K562 (cell line): Measurements from ENCODE around the gene TENM4. TPM values are rescaled to one million over a fixed set of nuclear protein-coding genes. Genes with fewer than 3 reads are reported as not detected.

ENCODE experiments used
- ATAC-seq: fragments of 200-7000 bp; cut with Tn5 transposase; 3 replicates; pipeline ENCODE4 v1.9.1; 2020; ENCODE audit warnings: moderate library complexity
- BruUV-seq: library from RNA; stranded (reverse); fragments of 400-500 nt; replicated peaks from 2 replicates; lab custom pipeline; 2021; lab: Mats Ljungman, UMichigan
- CTCF ChIA-PET: fragments of 300-600 bp; formaldehyde crosslinking; extraction: SDS; loops from one replicate; lab custom pipeline; 2021; ENCODE audit warnings: low intra/inter-chr PET ratio; lab: Yijun Ruan, JAX
- POLR2A ChIA-PET: fragments of 300-600, 350-650 bp; sonication (Branson Sonifier 250); formaldehyde crosslinking; extraction: SDS; loops from one replicate; lab custom pipeline; 2021; ENCODE audit warnings: antibody characterized with exemption, inconsistent platforms; lab: Yijun Ruan, JAX
- DNase-seq, 4 experiments: peaks; one replicate each; pipeline versions ENCODE4 v3.0.0 to v3.0.0-alpha.2; 2011 to 2018; ENCODE audit warnings: low spot score in 3 of 4, mixed read lengths in 3 of 4; ENCODE audit errors: extremely low read depth in 1 of 4
- FAIRE-seq: peaks from 2 replicates; lab custom pipeline; 2011; peaks lifted over from hg19 to GRCh38; lab: Jason Lieb, UNC
- H2AFZ ChIP-seq: 2 replicates; pipeline ENCODE4 v1.6.0; 2011; ENCODE audit warnings: low read depth, low read length, control low read depth, inconsistent platforms
- H3K27ac ChIP-seq: fragments of 200-600 bp; 3 replicates; pipeline ENCODE4 v1.8.0; 2011; ENCODE audit warnings: low read depth, mild to moderate bottlenecking, control low read depth, inconsistent platforms, low read length, moderate library complexity, mixed read lengths; ENCODE audit errors: extremely low read depth
- H3K27me3 ChIP-seq, 2 experiments: fragments of 300-600 bp in 1 of 2; 2 replicates in 1 of 2; 3 replicates in 1 of 2; pipeline versions ENCODE4 v1.6.0 to v1.8.0; 2011; ENCODE audit warnings: inconsistent platforms in 2 of 2, low read length in 2 of 2, mild to moderate bottlenecking in 1 of 2, mixed read lengths in 1 of 2, moderate library complexity in 1 of 2; ENCODE audit not compliant: control insufficient read depth in 2 of 2, insufficient read depth in 2 of 2
- H3K36me3 ChIP-seq: fragments of 300-600 bp; 3 replicates; pipeline ENCODE4 v1.8.0; 2011; ENCODE audit warnings: mild to moderate bottlenecking, low read length, inconsistent platforms; ENCODE audit not compliant: control insufficient read depth, insufficient read depth
- H3K4me1 ChIP-seq, 2 experiments: fragments of 200-600 bp in 1 of 2; replicated peaks in 1 of 2; 2 replicates in 1 of 2; 3 replicates in 1 of 2; pipeline versions ENCODE4 v1.5.1 to v1.8.0; 2011; ENCODE audit warnings: inconsistent platforms in 2 of 2, low read length in 2 of 2, mild to moderate bottlenecking in 1 of 2, mixed read lengths in 1 of 2, moderate library complexity in 1 of 2; ENCODE audit not compliant: control insufficient read depth in 2 of 2, insufficient read depth in 2 of 2
- H3K4me2 ChIP-seq: 2 replicates; pipeline ENCODE4 v1.6.1; 2011; ENCODE audit warnings: low read length, control low read depth, inconsistent platforms, mixed read lengths; ENCODE audit not compliant: insufficient read depth
- H3K4me3 ChIP-seq: fragments of 200-600 bp; sonication (generic), shearing (Covaris generic); 2 replicates; pipeline ENCODE4 v1.5.1; 2016; ENCODE audit warnings: control low read depth, inconsistent platforms
- H3K79me2 ChIP-seq: fragments of 200-600 bp; 3 replicates; pipeline ENCODE4 v1.8.0; 2011; ENCODE audit warnings: low read length, inconsistent platforms; ENCODE audit not compliant: control insufficient read depth, insufficient read depth
- H3K9ac ChIP-seq, 2 experiments: 2 replicates each; pipeline versions ENCODE4 v1.6.0 to v1.6.1; 2011; ENCODE audit warnings: low read depth in 2 of 2, low read length in 2 of 2, control low read depth in 1 of 2, inconsistent platforms in 1 of 2, mild to moderate bottlenecking in 1 of 2, mixed read lengths in 1 of 2; ENCODE audit not compliant: insufficient read depth in 1 of 2
- H3K9me1 ChIP-seq: one replicate; pipeline ENCODE4 v1.6.0; 2011; ENCODE audit warnings: inconsistent platforms, mild to moderate bottlenecking, low read length, moderate library complexity; ENCODE audit not compliant: control insufficient read depth, insufficient read depth
- H3K9me3 ChIP-seq: replicated peaks from 2 replicates; pipeline ENCODE4 v1.5.1; 2011; ENCODE audit warnings: low read depth, low read length, inconsistent platforms; ENCODE audit not compliant: control insufficient read depth, insufficient read depth
- H4K20me1 ChIP-seq: replicated peaks from 2 replicates; pipeline ENCODE4 v1.6.1; 2011; ENCODE audit warnings: low read length, inconsistent platforms, mixed read lengths; ENCODE audit not compliant: control insufficient read depth, insufficient read depth
- BRF1 ChIP-seq: IDR thresholded peaks from 3 replicates; pipeline ENCODE4 v1.6.1; 2011; ENCODE audit warnings: borderline replicate concordance, mild to moderate bottlenecking; ENCODE audit not compliant: insufficient read length; ENCODE audit errors: extremely low read depth
- FOXA1 ChIP-seq: fragments of 450-650 bp; IDR thresholded peaks from 2 replicates; pipeline ENCODE4 v1.6.1; 2016; ENCODE audit warnings: mild to moderate bottlenecking, borderline replicate concordance
- GABPA ChIP-seq: fragments of 200-800 bp; sonication (Bioruptor generic); conservative IDR thresholded peaks from 2 replicates; pipeline ENCODE4 v1.6.1; 2016; ENCODE audit warnings: low read depth, missing genetic modification characterization, missing compliant biosample characterization
- GATAD2A ChIP-seq: fragments of 450-650 bp; IDR thresholded peaks from 2 replicates; pipeline ENCODE4 v1.6.1; 2017
- ID3 ChIP-seq, 2 experiments: fragments of 250-450 bp in 1 of 2; fragments of 450-650 bp in 1 of 2; sonication (Bioruptor Pico) in 1 of 2; IDR thresholded peaks; 2 replicates each; pipeline versions ENCODE4 v1.6.1 to v1.8.0; 2016 to 2021; ENCODE audit warnings: mild to moderate bottlenecking in 2 of 2, moderate library complexity in 2 of 2, missing compliant biosample characterization in 1 of 2, missing genetic modification characterization in 1 of 2
- NR2C2 ChIP-seq, 2 experiments: fragments of 200-800 bp in 1 of 2; sonication (Bioruptor generic) in 1 of 2; sonication (generic) in 1 of 2; formaldehyde crosslinking in 1 of 2; IDR thresholded peaks; 2 replicates each; pipeline versions ENCODE4 v1.6.1 to v1.8.0; 2016 to 2022; ENCODE audit warnings: mild to moderate bottlenecking in 1 of 2, missing compliant biosample characterization in 1 of 2, missing genetic modification characterization in 1 of 2, missing genetic modification reagents in 1 of 2
- NR4A1 ChIP-seq, 2 experiments: fragments of 250-450 bp in 1 of 2; fragments of 450-650 bp in 1 of 2; sonication (Bioruptor Pico) in 1 of 2; IDR thresholded peaks; 2 replicates each; pipeline versions ENCODE4 v1.4.0 to v1.6.1; 2016 to 2020; ENCODE audit warnings: mild to moderate bottlenecking in 2 of 2, missing compliant biosample characterization in 1 of 2, missing genetic modification characterization in 1 of 2, moderate library complexity in 1 of 2
- POLR2AphosphoS5 ChIP-seq: IDR thresholded peaks from 2 replicates; pipeline ENCODE4 v1.6.1; 2011; ENCODE audit warnings: mild to moderate bottlenecking, low read depth, low read length, moderate library complexity; ENCODE audit not compliant: control insufficient read depth, insufficient read depth
- PURB ChIP-seq: sonication (generic); formaldehyde crosslinking; IDR thresholded peaks from 2 replicates; pipeline ENCODE4 v1.9.0; 2021; ENCODE audit warnings: low read depth, mild to moderate bottlenecking, missing genetic modification reagents
- SREBF1 ChIP-seq: fragments of 150-350 bp; IDR thresholded peaks from 2 replicates; pipeline ENCODE4 v1.6.1; 2014; ENCODE audit warnings: antibody characterized with exemption, low read depth, low read length, borderline replicate concordance
- SRSF1 ChIP-seq: fragments of 200-400 bp; formaldehyde crosslinking; IDR thresholded peaks from 2 replicates; pipeline ENCODE4 v1.6.1; 2017; ENCODE audit warnings: mild to moderate bottlenecking, low read depth, low read length, moderate library complexity
- U2AF2 ChIP-seq: fragments of 200-400 bp; formaldehyde crosslinking; optimal IDR thresholded peaks from 2 replicates; pipeline ENCODE3; 2017; ENCODE audit warnings: low read depth, mild to moderate bottlenecking, low read length
- ZFP1 ChIP-seq: fragments of 450-650 bp; formaldehyde crosslinking; IDR thresholded peaks from 2 replicates; pipeline ENCODE4 v1.4.0; 2020; ENCODE audit warnings: mild to moderate bottlenecking, mixed read lengths
- ZNF184 ChIP-seq: sonication (generic); formaldehyde crosslinking; IDR thresholded peaks from 2 replicates; pipeline ENCODE4 v1.5.0; 2020; ENCODE audit warnings: missing genetic modification reagents
- ZNF41 ChIP-seq: fragments of 250-450 bp; sonication (Bioruptor Pico); conservative IDR thresholded peaks from 2 replicates; pipeline ENCODE4 v1.4.0; 2020; ENCODE audit warnings: mild to moderate bottlenecking
- ZNF512 ChIP-seq: IDR thresholded peaks from 2 replicates; pipeline ENCODE4 v1.6.1; 2016; ENCODE audit warnings: missing genetic modification characterization, missing compliant biosample characterization
- WGBS: fragments of 100-300 bp; shearing (Covaris generic); methylation state at CpG from one replicate; pipeline ENCODE4 v1.1.6; 2016; ENCODE audit warnings: low coverage, mixed read lengths; ENCODE audit not compliant: insufficient coverage; ENCODE audit errors: missing lambda C conversion rate; 5-methylcytosine and 5-hydroxymethylcytosine counted together
- in situ Hi-C: fragments of 300-500 bp; cut with MboI; formaldehyde crosslinking; loops from 4 replicates; pipeline ENCODE4 v1.15.0; 2018; ENCODE audit warnings: inconsistent platforms, mixed read lengths
- intact Hi-C: fragments of 100-400 bp; cut with micrococcal nuclease; formaldehyde crosslinking; loops from 2 replicates; pipeline ENCODE4 v1.14.2; 2022
- polyA plus RNA-seq, 8 experiments: library from polyadenylated mRNA; depleted of rRNA in 4 of 8; stranded (reverse) in 5 of 8; unstranded in 3 of 8; fragments of >200 nt; fragmentation: Nextera tagmentation in 2 of 8; fragmentation: Illumina TruSeq in 1 of 8; extraction: Ambion mirVana in 2 of 8; extraction: Trizol in 1 of 8; gene quantifications; 2 replicates each; pipeline versions ENCODE4 v1.2.1 to v1.2.3, GENCODE V29; 2011 to 2014; ENCODE audit warnings: inconsistent platforms in 1 of 8, missing spikeins in 1 of 8
- total RNA-seq, 7 experiments: library from RNA; depleted of rRNA in 6 of 7; stranded (reverse); fragments of >200 nt in 6 of 7; fragmentation: Illumina TruSeq in 2 of 7; extraction: Trizol in 2 of 7; gene quantifications; 2 replicates each; pipeline versions ENCODE4 v1.2.1 to v1.2.3, GENCODE V29; 2011 to 2021; ENCODE audit warnings: low replicate concordance in 1 of 7

TENM4 gene
- total and polyA plus RNA-seq, 9 of the 15 experiments (the other 6 are each of a cell fraction or from before 2014, with no cell fraction given): 0.16 TPM; not detected in 8

DNA sequence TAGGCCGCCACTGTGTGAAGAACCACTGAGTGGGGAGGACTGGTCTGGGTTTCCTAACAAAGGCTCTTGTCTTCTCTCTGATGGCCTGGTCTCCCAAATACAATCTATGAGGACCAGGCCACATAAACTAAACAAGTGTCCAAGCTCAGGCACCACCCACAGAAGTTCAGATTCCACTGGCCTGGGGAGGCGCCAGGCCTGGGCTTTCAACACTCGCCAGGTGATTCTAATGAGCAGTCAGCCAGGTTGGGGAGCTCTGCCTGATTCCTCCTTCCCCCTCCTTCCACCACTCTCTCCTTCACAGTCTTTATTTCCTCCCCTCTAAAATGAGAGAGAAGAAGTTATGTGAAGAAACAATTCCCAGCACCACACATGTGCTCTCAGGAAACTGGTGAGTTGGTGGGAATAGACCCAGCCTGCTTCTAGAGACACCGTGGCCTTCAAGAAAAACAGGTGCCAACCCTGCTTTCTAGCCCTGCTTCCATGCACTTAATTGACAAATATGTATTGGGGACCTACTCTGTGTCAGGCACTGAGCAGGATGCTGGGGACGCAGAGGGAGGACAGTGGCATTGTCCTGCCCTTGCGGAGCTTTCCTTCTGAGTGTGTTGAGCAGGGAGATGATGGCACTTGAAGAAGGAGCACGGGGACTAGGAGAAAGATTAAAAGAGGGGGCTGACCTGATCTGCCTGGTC lies 242.5 kb downstream of the TENM4 start:
- no peak for FAIRE-seq
- H3K4me3 ChIP-seq: no peak overlapping the region
- ChIA-PET POLR2A (no interaction called here), CTCF (no interaction called here)
- no peaks in the 10 kb centered on the region for H3K9me1 ChIP-seq
- no peaks in the 10 kb centered on the region for H4K20me1 ChIP-seq
- H3K4me1 ChIP-seq: no peaks in the 10 kb centered on the region
- no TSS peak for BruUV-seq
- no peak for ATAC-seq
- no peaks in the 10 kb centered on the region for H3K9me3 ChIP-seq
- no peak overlapping the region for H3K9ac ChIP-seq
- H3K79me2 ChIP-seq: no peaks in the 10 kb centered on the region
- intact Hi-C loops (no loop called here), in situ Hi-C loops (no loop called here)
- 6% methylated on average over 7 of the region's 7 CpGs for WGBS
- no peaks in the 10 kb centered on the region; a peak in 1 of 5 replicates for H3K27me3 ChIP-seq
- no peak overlapping the region for H2AFZ ChIP-seq
- no peak overlapping the region for H3K27ac ChIP-seq
- no peak overlapping the region for H3K4me2 ChIP-seq
- H3K36me3 ChIP-seq: no peaks in the 10 kb centered on the region
- TF ChIP-seq ID3 (CRISPR knock-in tag; IDR thresholded peaks at IDR 0.05) (no peak), ID3 (tag; IDR thresholded peaks at IDR 0.05) (no peak), GATAD2A (no peak), ZNF512 (tag) (no peak), NR4A1 (CRISPR knock-in tag; IDR thresholded peaks at IDR 0.05) (no peak), NR4A1 (tag; IDR thresholded peaks at IDR 0.05) (no peak), FOXA1 (no peak), ZFP1 (no peak), POLR2AphosphoS5 (no peak), SREBF1 (no peak), BRF1 (no peak), U2AF2 (no peak), NR2C2 (CRISPR knock-in tag; IDR thresholded peaks at IDR 0.05) (no peak), NR2C2 (tag; IDR thresholded peaks at IDR 0.05) (no peak), PURB (CRISPR knock-in tag) (no peak), ZNF41 (no peak), GABPA (no peak), ZNF184 (CRISPR knock-in tag) (no peak), SRSF1 (no peak)
- DNase-seq: no peak
